T-helper 2 cell treated with Interferon-gamma antibody and Interleukin-4, amounts not matched to agents 100 ng/mL and 5 ng/mL, for 36 hours (primary cell): ENCODE data around the gene TMEM121. TPM values are rescaled to one million over a fixed set of nuclear protein-coding genes. Genes with fewer than 3 reads are reported as not detected.

Source experiments
- intact Hi-C: fragments of 100-400 bp; cut with micrococcal nuclease; formaldehyde crosslinking; loops from one replicate; pipeline ENCODE4 v1.15.1; 2023
- total RNA-seq: library from RNA; stranded (reverse); gene quantifications from 2 replicates; pipeline ENCODE4 v1.2.3, GENCODE V29; 2022

TMEM121 gene
- total RNA-seq, 1 donor from 2014 or later: 4.1 TPM

- intact Hi-C loops: loop anchor here (2.0 kb wide), 1 partner anchor 78 kb away; no protein-coding TSS in a partner anchor
Measured at GRCh38 chr14:105526776-105527380, 495 bp downstream of the TMEM121 start.

GRCh38 chr14:105527381-105527825 lies 1.0 kb downstream of the TMEM121 start:
- intact Hi-C loops: loop anchor here (2.0 kb wide), 1 partner anchor 79 kb away; no protein-coding TSS in a partner anchor

- intact Hi-C loops: loop anchor here (1.0 to 2.0 kb wide), 3 partner anchors 37 to 157 kb away; partner anchors contain the start of gene TEDC1
Measured at GRCh38 chr14:105527826-105528585, 1.6 kb downstream of the TMEM121 start.

GRCh38 chr14:105528586-105529318 lies 2.4 kb downstream of the TMEM121 start:
- intact Hi-C loops: loop anchor here (1.0 to 2.0 kb wide), 2 partner anchors 38 to 157 kb away; partner anchors contain the start of gene TEDC1

- intact Hi-C loops: loop anchor here (2.0 kb wide), 1 partner anchor 38 kb away; the partner anchor contains the start of gene TEDC1
Measured at GRCh38 chr14:105529319-105529568, 2.9 kb downstream of the TMEM121 start.

GRCh38 chr14:105529569-105530284 lies 3.3 kb downstream of the TMEM121 start:
- intact Hi-C loops: loop anchor here (2.0 kb wide), 1 partner anchor 39 kb away; the partner anchor contains the start of gene TEDC1

GRCh38 chr14:105530285-105531087 lies 4.1 kb downstream of the TMEM121 start:
- intact Hi-C loops: no loop called here

- intact Hi-C loops: no loop called here
Measured at GRCh38 chr14:105531088-105531893, 4.9 kb downstream of the TMEM121 start.

- intact Hi-C loops: no loop called here
Measured at GRCh38 chr14:105531894-105532623, 5.7 kb downstream of the TMEM121 start.

- intact Hi-C loops: no loop called here
Measured at GRCh38 chr14:105532735-105533141, 6.4 kb downstream of the TMEM121 start.

GRCh38 chr14:105533391-105533790 lies 7.0 kb downstream of the TMEM121 start:
- intact Hi-C loops: no loop called here

GRCh38 chr14:105533811-105534498 lies 7.6 kb downstream of the TMEM121 start:
- intact Hi-C loops: no loop called here

GRCh38 chr14:105534586-105534985 lies 8.2 kb downstream of the TMEM121 start:
- intact Hi-C loops: no loop called here

- intact Hi-C loops: no loop called here
Measured at GRCh38 chr14:105536051-105536450, 9.7 kb downstream of the TMEM121 start.

GRCh38 chr14:105536691-105537579 lies 10.6 kb downstream of the TMEM121 start:
- intact Hi-C loops: no loop called here

GRCh38 chr14:105537580-105538474 lies 11.4 kb downstream of the TMEM121 start:
- intact Hi-C loops: no loop called here
